Neural cell (in vitro differentiated cells): ENCODE data around the gene OR9A2. TPM values are rescaled to one million over a fixed set of nuclear protein-coding genes. Genes with fewer than 3 reads are reported as not detected.

ENCODE experiments used
- H2AFZ ChIP-seq: fragments of 200-600, 300-800 bp; sonication (generic), shearing (Covaris generic); 2 replicates; pipeline ENCODE4 v1.6.0; 2014; ENCODE audit warnings: low read depth, mild to moderate bottlenecking, antibody characterized with exemption, low read length, moderate library complexity
- H3F3A ChIP-seq: fragments of 200-600 bp; shearing (Covaris generic); 2 replicates; pipeline ENCODE4 v1.6.1; 2016; ENCODE audit warnings: mild to moderate bottlenecking, moderate library complexity, mixed read lengths, antibody characterized with exemption, low read length; ENCODE audit not compliant: insufficient read depth, poor library complexity, severe bottlenecking
- H3K27ac ChIP-seq: fragments of 200-600, 300-800 bp; sonication (generic), shearing (Covaris generic); 2 replicates; pipeline ENCODE4 v1.5.1; 2014; ENCODE audit warnings: mild to moderate bottlenecking, low read length, moderate library complexity
- H3K27me3 ChIP-seq: fragments of 300-800, 200-600 bp; sonication (generic), shearing (Covaris generic); 2 replicates; pipeline ENCODE4 v1.6.0; 2014; ENCODE audit warnings: mild to moderate bottlenecking, low read depth, low read length, moderate library complexity; ENCODE audit not compliant: insufficient read depth
- H3K36me3 ChIP-seq: fragments of 300-800, 200-600 bp; sonication (generic), shearing (Covaris generic); 2 replicates; pipeline ENCODE4 v1.5.1; 2014; ENCODE audit warnings: mild to moderate bottlenecking, antibody characterized with exemption, low read length, moderate library complexity; ENCODE audit not compliant: insufficient read depth
- H3K4me2 ChIP-seq: fragments of 300-800, 200-600 bp; sonication (generic), shearing (Covaris generic); 2 replicates; pipeline ENCODE4 v1.6.0; 2014; ENCODE audit warnings: mild to moderate bottlenecking, low read length
- H3K4me3 ChIP-seq: fragments of 300-800, 200-600 bp; sonication (generic), shearing (Covaris generic); 2 replicates; pipeline ENCODE4 v1.5.1; 2014; ENCODE audit warnings: mild to moderate bottlenecking, low read length, moderate library complexity
- H3K79me2 ChIP-seq: fragments of 200-600 bp; shearing (Covaris generic); replicated peaks from 2 replicates; pipeline ENCODE4 v1.6.0; 2014; ENCODE audit warnings: mild to moderate bottlenecking, low read length, moderate library complexity; ENCODE audit not compliant: insufficient read depth
- H3K9ac ChIP-seq: fragments of 300-800, 200-600 bp; sonication (generic), shearing (Covaris generic); 2 replicates; pipeline ENCODE4 v1.6.1; 2016; ENCODE audit warnings: mild to moderate bottlenecking, low read length, mixed read lengths
- H3K9me2 ChIP-seq: fragments of 200-600 bp; shearing (Covaris generic); 2 replicates; pipeline ENCODE4 v1.6.1; 2016; ENCODE audit warnings: mild to moderate bottlenecking, low read length, mixed read lengths; ENCODE audit not compliant: insufficient read depth
- H3K9me3 ChIP-seq: fragments of 200-600, 300-800 bp; sonication (generic), shearing (Covaris generic); 2 replicates; pipeline ENCODE4 v1.6.1; 2016; ENCODE audit warnings: mild to moderate bottlenecking, mixed run types, low read length, moderate library complexity, mixed read lengths
- H4K20me1 ChIP-seq: fragments of 200-600 bp; shearing (Covaris generic); 2 replicates; pipeline ENCODE4 v1.6.1; 2016; ENCODE audit warnings: mild to moderate bottlenecking, mixed run types; ENCODE audit not compliant: insufficient read depth
- EP300 ChIP-seq: fragments of 450-650 bp; conservative IDR thresholded peaks from 2 replicates; pipeline ENCODE4 v1.6.1; 2014; ENCODE audit warnings: antibody characterized with exemption, mild to moderate bottlenecking, moderate library complexity; ENCODE audit not compliant: poor library complexity, severe bottlenecking
- EZH2 ChIP-seq: fragments of 200-600, 300-800 bp; shearing (Covaris generic), sonication (generic); IDR thresholded peaks from 2 replicates; pipeline ENCODE4 v1.6.1; 2014; ENCODE audit warnings: antibody characterized with exemption, low read length, borderline replicate concordance, mild to moderate bottlenecking; ENCODE audit not compliant: insufficient read depth, poor library complexity, severe bottlenecking
- MXI1 ChIP-seq: fragments of 450-650 bp; conservative IDR thresholded peaks from 2 replicates; pipeline ENCODE4 v1.6.1; 2014; ENCODE audit warnings: antibody characterized with exemption, mild to moderate bottlenecking; ENCODE audit not compliant: poor library complexity, severe bottlenecking
- POLR2AphosphoS5 ChIP-seq: IDR thresholded peaks from 2 replicates; pipeline ENCODE4 v1.6.1; 2012
- RAD21 ChIP-seq: fragments of 450-650 bp; conservative IDR thresholded peaks from 2 replicates; pipeline ENCODE4 v1.6.1; 2014; ENCODE audit warnings: antibody characterized with exemption, mild to moderate bottlenecking, moderate library complexity
- SMC3 ChIP-seq: fragments of 450-650 bp; conservative IDR thresholded peaks from 2 replicates; pipeline ENCODE4 v1.6.1; 2014; ENCODE audit warnings: antibody characterized with exemption, mild to moderate bottlenecking, moderate library complexity; ENCODE audit not compliant: poor library complexity
- TAF1 ChIP-seq: IDR thresholded peaks from 2 replicates; pipeline ENCODE4 v1.6.1; 2012; ENCODE audit warnings: low read depth
- polyA plus RNA-seq: library from polyadenylated mRNA; depleted of rRNA; stranded (reverse); fragments of >200 nt; gene quantifications from 2 replicates; pipeline ENCODE4 v1.2.3, GENCODE V29; 2014
- TF ChIP-seq, protein P1 (sequence below): IDR thresholded peaks from 2 replicates; pipeline ENCODE4 v1.6.1; 2012; ENCODE audit warnings: borderline replicate concordance
- TF ChIP-seq, protein P2 (sequence below): fragments of 450-650 bp; IDR thresholded peaks from 2 replicates; pipeline ENCODE4 v1.5.1; 2014; ENCODE audit warnings: antibody characterized with exemption, mild to moderate bottlenecking, moderate library complexity; ENCODE audit not compliant: poor library complexity, severe bottlenecking

OR9A2 gene
- polyA plus RNA-seq, 1 donor from 2014 or later: not detected

DNA sequence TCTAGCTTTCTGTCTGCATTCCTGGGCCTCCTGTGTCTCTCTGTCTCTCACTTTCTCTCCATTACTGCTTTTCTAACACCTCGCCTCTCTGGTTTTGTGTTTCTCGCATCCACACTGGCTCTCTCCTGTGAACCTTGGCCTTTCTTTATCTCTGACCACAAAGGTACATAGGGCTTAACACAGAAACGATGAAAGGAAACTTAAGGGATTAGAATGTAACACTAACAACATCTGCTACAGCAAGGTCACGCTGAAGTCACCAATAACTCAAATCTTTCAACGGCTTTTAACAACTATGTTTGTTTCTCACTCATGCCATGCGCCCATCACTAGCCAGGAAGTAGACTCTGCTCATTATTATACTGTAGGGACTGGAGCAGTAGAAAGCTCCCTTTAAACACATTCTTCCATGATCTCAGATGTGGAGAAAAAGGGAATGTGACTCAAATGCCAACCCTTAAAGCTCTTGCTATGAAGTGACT lies 15.9 kb upstream of the OR9A2 start:
- Histone ChIP-seq H3K4me3 (no peak overlapping the region), H3K9ac (no peak overlapping the region), H2AFZ (no peak overlapping the region), H3K4me2 (no peak overlapping the region), H3K9me2 (no peaks in the 10 kb centered on the region), H3K9me3 (no peaks in the 10 kb centered on the region), H3K27me3 (no peaks in the 10 kb centered on the region), H3K79me2 (no peaks in the 10 kb centered on the region), H3F3A (no peaks in the 10 kb centered on the region), H4K20me1 (no peaks in the 10 kb centered on the region), H3K27ac (no peak overlapping the region), H3K36me3 (no peaks in the 10 kb centered on the region)
- TF ChIP-seq TAF1 (no peak), MXI1 (no peak), EP300 (no peak), EZH2 (no peak), POLR2AphosphoS5 (no peak), SMC3 (no peak), RAD21 (no peak)
- TF ChIP-seq, protein P1, sequence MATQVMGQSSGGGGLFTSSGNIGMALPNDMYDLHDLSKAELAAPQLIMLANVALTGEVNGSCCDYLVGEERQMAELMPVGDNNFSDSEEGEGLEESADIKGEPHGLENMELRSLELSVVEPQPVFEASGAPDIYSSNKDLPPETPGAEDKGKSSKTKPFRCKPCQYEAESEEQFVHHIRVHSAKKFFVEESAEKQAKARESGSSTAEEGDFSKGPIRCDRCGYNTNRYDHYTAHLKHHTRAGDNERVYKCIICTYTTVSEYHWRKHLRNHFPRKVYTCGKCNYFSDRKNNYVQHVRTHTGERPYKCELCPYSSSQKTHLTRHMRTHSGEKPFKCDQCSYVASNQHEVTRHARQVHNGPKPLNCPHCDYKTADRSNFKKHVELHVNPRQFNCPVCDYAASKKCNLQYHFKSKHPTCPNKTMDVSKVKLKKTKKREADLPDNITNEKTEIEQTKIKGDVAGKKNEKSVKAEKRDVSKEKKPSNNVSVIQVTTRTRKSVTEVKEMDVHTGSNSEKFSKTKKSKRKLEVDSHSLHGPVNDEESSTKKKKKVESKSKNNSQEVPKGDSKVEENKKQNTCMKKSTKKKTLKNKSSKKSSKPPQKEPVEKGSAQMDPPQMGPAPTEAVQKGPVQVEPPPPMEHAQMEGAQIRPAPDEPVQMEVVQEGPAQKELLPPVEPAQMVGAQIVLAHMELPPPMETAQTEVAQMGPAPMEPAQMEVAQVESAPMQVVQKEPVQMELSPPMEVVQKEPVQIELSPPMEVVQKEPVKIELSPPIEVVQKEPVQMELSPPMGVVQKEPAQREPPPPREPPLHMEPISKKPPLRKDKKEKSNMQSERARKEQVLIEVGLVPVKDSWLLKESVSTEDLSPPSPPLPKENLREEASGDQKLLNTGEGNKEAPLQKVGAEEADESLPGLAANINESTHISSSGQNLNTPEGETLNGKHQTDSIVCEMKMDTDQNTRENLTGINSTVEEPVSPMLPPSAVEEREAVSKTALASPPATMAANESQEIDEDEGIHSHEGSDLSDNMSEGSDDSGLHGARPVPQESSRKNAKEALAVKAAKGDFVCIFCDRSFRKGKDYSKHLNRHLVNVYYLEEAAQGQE: no peak
- TF ChIP-seq, protein P2, sequence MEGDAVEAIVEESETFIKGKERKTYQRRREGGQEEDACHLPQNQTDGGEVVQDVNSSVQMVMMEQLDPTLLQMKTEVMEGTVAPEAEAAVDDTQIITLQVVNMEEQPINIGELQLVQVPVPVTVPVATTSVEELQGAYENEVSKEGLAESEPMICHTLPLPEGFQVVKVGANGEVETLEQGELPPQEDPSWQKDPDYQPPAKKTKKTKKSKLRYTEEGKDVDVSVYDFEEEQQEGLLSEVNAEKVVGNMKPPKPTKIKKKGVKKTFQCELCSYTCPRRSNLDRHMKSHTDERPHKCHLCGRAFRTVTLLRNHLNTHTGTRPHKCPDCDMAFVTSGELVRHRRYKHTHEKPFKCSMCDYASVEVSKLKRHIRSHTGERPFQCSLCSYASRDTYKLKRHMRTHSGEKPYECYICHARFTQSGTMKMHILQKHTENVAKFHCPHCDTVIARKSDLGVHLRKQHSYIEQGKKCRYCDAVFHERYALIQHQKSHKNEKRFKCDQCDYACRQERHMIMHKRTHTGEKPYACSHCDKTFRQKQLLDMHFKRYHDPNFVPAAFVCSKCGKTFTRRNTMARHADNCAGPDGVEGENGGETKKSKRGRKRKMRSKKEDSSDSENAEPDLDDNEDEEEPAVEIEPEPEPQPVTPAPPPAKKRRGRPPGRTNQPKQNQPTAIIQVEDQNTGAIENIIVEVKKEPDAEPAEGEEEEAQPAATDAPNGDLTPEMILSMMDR: no peak

DNA sequence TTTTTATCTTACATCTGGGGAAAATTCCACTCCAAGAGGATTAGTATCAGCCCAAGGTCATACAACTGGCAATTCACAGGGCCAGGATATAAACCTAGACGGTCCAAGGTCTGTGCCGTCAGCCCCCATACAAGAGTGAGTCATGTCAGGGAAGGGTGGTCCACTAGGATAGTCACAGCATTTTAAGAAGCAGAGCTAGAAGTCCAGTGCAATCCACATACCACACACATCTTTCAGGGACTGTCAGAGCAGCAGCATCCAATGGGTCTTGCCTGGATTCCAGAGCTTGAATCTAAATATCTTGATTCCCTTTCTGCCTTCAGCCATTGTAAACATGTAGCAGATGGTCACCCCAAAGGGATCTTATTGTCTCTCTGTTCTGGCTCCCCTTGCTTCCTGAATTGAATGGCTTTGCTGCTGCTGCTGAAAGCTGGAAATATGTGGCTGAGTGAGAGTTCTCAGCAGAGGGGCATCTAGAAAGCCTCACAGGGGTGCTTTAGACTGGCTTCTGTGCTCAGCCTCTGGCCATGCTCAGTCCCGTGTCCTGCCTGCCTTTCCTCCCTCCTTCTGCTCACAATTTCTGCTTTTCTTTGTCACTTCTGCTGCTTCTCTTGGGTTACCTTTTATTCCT lies 15.3 kb upstream of the OR9A2 start:
- Histone ChIP-seq H3K4me3 (no peak overlapping the region), H3K9me3 (no peaks in the 10 kb centered on the region), H2AFZ (no peak overlapping the region), H3K36me3 (no peaks in the 10 kb centered on the region), H3F3A (no peaks in the 10 kb centered on the region), H4K20me1 (no peaks in the 10 kb centered on the region), H3K9ac (no peak overlapping the region), H3K9me2 (no peaks in the 10 kb centered on the region), H3K27ac (no peak overlapping the region), H3K79me2 (no peaks in the 10 kb centered on the region), H3K27me3 (no peaks in the 10 kb centered on the region), H3K4me2 (no peak overlapping the region)
- no peak for TF ChIP-seq MXI1
- TF ChIP-seq SMC3: no peak
- TF ChIP-seq, protein P2: no peak
- no peak for TF ChIP-seq EZH2
- TF ChIP-seq, protein P1: no peak
- TF ChIP-seq RAD21: no peak
- no peak for TF ChIP-seq EP300
- no peak for TF ChIP-seq POLR2AphosphoS5
- TF ChIP-seq TAF1: no peak
